ENCODE measurements around the gene ZNF394.
A peak's percentile ranks its signal among the peaks of the same experiment; 100 is the strongest.

The ZNF394 gene

GRCh38 chr7:99493823-99494222 lies 6.3 kb downstream of the ZNF394 start:
- DNase-seq (ENCODE audit: low read depth in 3 of 3) = no peak

GRCh38 chr7:99490878-99491277 lies 9.2 kb downstream of the ZNF394 start:
- DNase-seq (ENCODE audit: low read depth in 3 of 3) = no peak

- DNase-seq (ENCODE audit: low read depth in 3 of 3) = no peak
Observed at GRCh38 chr7:99489235-99489634, 10.8 kb downstream of the ZNF394 start.

- DNase-seq (ENCODE audit: low read depth in 3 of 3) = no peak
Observed at GRCh38 chr7:99485094-99485493, 15.0 kb downstream of the ZNF394 start.

- DNase-seq (ENCODE audit: low read depth in 3 of 3) = no peak
Observed at GRCh38 chr7:99478464-99479440, 21.3 kb downstream of the ZNF394 start.

- DNase-seq (ENCODE audit: low read depth in 3 of 3) = no peak
Observed at GRCh38 chr7:99476107-99476506, 24.0 kb downstream of the ZNF394 start.

- no peak for DNase-seq (ENCODE audit: low read depth in 3 of 3)
Observed at GRCh38 chr7:99473315-99473596, 26.8 kb downstream of the ZNF394 start.

- peak; percentile 97 to 98 (median 98) for DNase-seq (ENCODE audit: low read depth in 3 of 3)
Observed at GRCh38 chr7:99472561-99473314, 27.3 kb downstream of the ZNF394 start, which contains the start of gene ZNF789. Gene ZNF789, plus strand, starts transcription at chr7:99472890. Its CDS starts 3,567 bp downstream, at chr7:99476457.

- DNase-seq (ENCODE audit: low read depth in 3 of 3) = no peak
Observed at GRCh38 chr7:99469381-99470065, 30.6 kb downstream of the ZNF394 start.

- DNase-seq (ENCODE audit: low read depth in 3 of 3) = no peak
Observed at GRCh38 chr7:99468336-99468918, 31.7 kb downstream of the ZNF394 start.

GRCh38 chr7:99465421-99465768 lies 34.7 kb downstream of the ZNF394 start:
- no peak for DNase-seq (ENCODE audit: low read depth in 3 of 3)

GRCh38 chr7:99461221-99461620 lies 38.9 kb downstream of the ZNF394 start:
- no peak for DNase-seq (ENCODE audit: low read depth in 3 of 3)

- DNase-seq (ENCODE audit: low read depth in 3 of 3) = no peak
Observed at GRCh38 chr7:99460651-99461050, 39.4 kb downstream of the ZNF394 start.

GRCh38 chr7:99459087-99459486 lies 41.0 kb downstream of the ZNF394 start:
- DNase-seq (ENCODE audit: low read depth in 3 of 3) = no peak

- DNase-seq (ENCODE audit: low read depth in 3 of 3) = no peak
Observed at GRCh38 chr7:99457650-99458493, 42.2 kb downstream of the ZNF394 start.

GRCh38 chr7:99457050-99457649 lies 42.9 kb downstream of the ZNF394 start:
- DNase-seq (ENCODE audit: low read depth in 3 of 3) = no peak

GRCh38 chr7:99456288-99456687 lies 43.8 kb downstream of the ZNF394 start:
- no peak for DNase-seq (ENCODE audit: low read depth in 3 of 3)

GRCh38 chr7:99455874-99456273 lies 44.2 kb downstream of the ZNF394 start:
- no peak for DNase-seq (ENCODE audit: low read depth in 3 of 3)

- DNase-seq (ENCODE audit: low read depth in 3 of 3) = no peak
Observed at GRCh38 chr7:99453105-99453504, 47.0 kb downstream of the ZNF394 start.

- DNase-seq (ENCODE audit: low read depth in 3 of 3) = no peak
Observed at GRCh38 chr7:99452541-99452940, 47.5 kb downstream of the ZNF394 start.

- no peak for DNase-seq (ENCODE audit: low read depth in 3 of 3)
Observed at GRCh38 chr7:99451936-99452335, 48.1 kb downstream of the ZNF394 start.
